Retinal pigment epithelial cell (primary cell): ENCODE data around the gene MATK.

Source experiments
- DNase-seq: peaks from one replicate; pipeline ENCODE4 v3.0.0-alpha.2; 2010; ENCODE audit warnings: low read depth
- H3K4me3 ChIP-seq: 2 replicates; pipeline ENCODE4 v1.5.1; 2011; ENCODE audit warnings: mild to moderate bottlenecking, low read length, control low read depth, moderate library complexity
- CTCF ChIP-seq: conservative IDR thresholded peaks from 2 replicates; pipeline ENCODE4 v1.5.1; 2011; ENCODE audit warnings: low read depth, low read length, control low read depth, inconsistent platforms

MATK gene

GRCh38 chr19:3752492-3752891, 33.7 kb downstream of the MATK start:
- H3K4me3 ChIP-seq = no peak overlapping the region
- no peak for TF ChIP-seq CTCF
- DNase-seq = no peak

- DNase-seq = no peak
- no peak for TF ChIP-seq CTCF
- H3K4me3 ChIP-seq = no peak overlapping the region
Measured at GRCh38 chr19:3751236-3751635, 34.9 kb downstream of the MATK start.

GRCh38 chr19:3750211-3750610, 36.0 kb downstream of the MATK start:
- DNase-seq = no peak
- TF ChIP-seq CTCF = no peak
- no peak overlapping the region for H3K4me3 ChIP-seq

- H3K4me3 ChIP-seq = no peak overlapping the region
- no peak for DNase-seq
- TF ChIP-seq CTCF = no peak
Measured at GRCh38 chr19:3748965-3749364, 37.2 kb downstream of the MATK start.

GRCh38 chr19:3746371-3747056, 39.7 kb downstream of the MATK start:
- no peak for DNase-seq
- no peak for TF ChIP-seq CTCF
- no peak overlapping the region for H3K4me3 ChIP-seq

GRCh38 chr19:3745363-3746045, 40.7 kb downstream of the MATK start:
- no peak overlapping the region for H3K4me3 ChIP-seq
- no peak for TF ChIP-seq CTCF
- no peak for DNase-seq

GRCh38 chr19:3743486-3743885, 42.7 kb downstream of the MATK start:
- no peak overlapping the region for H3K4me3 ChIP-seq
- no peak for DNase-seq
- no peak for TF ChIP-seq CTCF
